PC-3 (cell line): Measurements from ENCODE around the gene KNTC1. TPM values are rescaled to one million over a fixed set of nuclear protein-coding genes. Genes with fewer than 3 reads are reported as not detected.
"Not testable (repeated sequence)": the region's sequence is repeated elsewhere in the genome, so short reads cannot be mapped to it uniquely, and the experiment has no call there.

Experiments used
- ATAC-seq: fragments of 200-7000 bp; cut with Tn5 transposase; 2 replicates; pipeline ENCODE4 v1.9.1; 2020; ENCODE audit warnings: mild to moderate bottlenecking, moderate library complexity
- BruUV-seq: library from RNA; stranded (reverse); fragments of 400-500 nt; replicated peaks from 2 replicates; lab custom pipeline; 2021; lab: Mats Ljungman, UMichigan
- CTCF ChIA-PET: fragments of 300-600 bp; sonication (Branson Sonifier 250); formaldehyde crosslinking; loops from one replicate; lab custom pipeline; 2022; ENCODE audit warnings: antibody characterized with exemption; lab: Charles Lee
- POLR2A ChIA-PET: fragments of 300-600 bp; sonication (Branson Sonifier 250); formaldehyde crosslinking; loops from one replicate; lab custom pipeline; 2022; ENCODE audit warnings: antibody characterized with exemption; ENCODE audit not compliant: unreplicated experiment; lab: Charles Lee
- DNase-seq: peaks from one replicate; pipeline ENCODE4 v3.0.0-alpha.2; 2015
- H2AFZ ChIP-seq: fragments of 300-600 bp; sonication (generic); 2 replicates; pipeline ENCODE4 v1.6.0; 2016; ENCODE audit warnings: antibody characterized with exemption, low read length
- H3F3A ChIP-seq: fragments of 300-600 bp; sonication (generic); one replicate; pipeline ENCODE4 v1.6.0; 2017; ENCODE audit warnings: antibody characterized with exemption, low read length, control low read depth, mild to moderate bottlenecking; ENCODE audit not compliant: unreplicated experiment
- H3K27ac ChIP-seq: fragments of 300-600 bp; sonication (generic); 2 replicates; pipeline ENCODE4 v1.5.1; 2016; ENCODE audit warnings: mild to moderate bottlenecking, low read length
- H3K27me3 ChIP-seq: fragments of 300-600 bp; sonication (generic); 2 replicates; pipeline ENCODE4 v1.6.1; 2016; ENCODE audit warnings: low read length, mixed read lengths
- H3K36me3 ChIP-seq: fragments of 300-600 bp; sonication (generic); 2 replicates; pipeline ENCODE4 v1.6.1; 2016; ENCODE audit warnings: low read depth, mixed run types, low read length, mixed read lengths
- H3K4me1 ChIP-seq: fragments of 300-600 bp; sonication (generic); 2 replicates; pipeline ENCODE4 v1.5.1; 2016; ENCODE audit warnings: low read length; ENCODE audit not compliant: insufficient read depth
- H3K4me2 ChIP-seq: fragments of 300-600 bp; sonication (generic); 2 replicates; pipeline ENCODE4 v1.6.0; 2016; ENCODE audit warnings: low read length
- H3K4me3 ChIP-seq: fragments of 300-600 bp; sonication (generic); 2 replicates; pipeline ENCODE4 v1.5.1; 2016; ENCODE audit warnings: mild to moderate bottlenecking, low read length, mixed read lengths
- H3K79me2 ChIP-seq: fragments of 300-600 bp; sonication (generic); 2 replicates; pipeline ENCODE4 v1.6.1; 2017; ENCODE audit warnings: low read length, mixed read lengths
- H3K9ac ChIP-seq: fragments of 300-600 bp; sonication (generic); 2 replicates; pipeline ENCODE4 v1.6.0; 2016; ENCODE audit warnings: mild to moderate bottlenecking, low read length
- H3K9me2 ChIP-seq: fragments of 300-600 bp; sonication (generic); replicated peaks from 2 replicates; pipeline ENCODE4 v1.6.1; 2016; ENCODE audit warnings: mixed run types, low read length, mixed read lengths
- H3K9me3 ChIP-seq: fragments of 300-600 bp; sonication (generic); 2 replicates; pipeline ENCODE4 v1.6.1; 2016; ENCODE audit warnings: low read length, mixed read lengths
- H4K20me1 ChIP-seq: fragments of 300-600 bp; sonication (generic); 2 replicates; pipeline ENCODE4 v1.6.1; 2016; ENCODE audit warnings: low read length, mixed read lengths
- CTCF ChIP-seq: fragments of 300-600 bp; sonication (generic); conservative IDR thresholded peaks from 2 replicates; pipeline ENCODE4 v1.5.1; 2017; ENCODE audit warnings: antibody characterized with exemption, low read depth, mild to moderate bottlenecking, low read length
- EZH2 ChIP-seq: fragments of 300-600 bp; sonication (generic); IDR thresholded peaks from one replicate; pipeline ENCODE4 v1.6.1; 2017; ENCODE audit warnings: antibody characterized with exemption, mild to moderate bottlenecking, low read length; ENCODE audit not compliant: unreplicated experiment
- EZH2phosphoT487 ChIP-seq: fragments of 300-600 bp; sonication (generic); IDR thresholded peaks from 2 replicates; pipeline ENCODE4 v1.6.1; 2018; ENCODE audit warnings: mild to moderate bottlenecking, antibody characterized with exemption, low read length, borderline replicate concordance
- intact Hi-C: fragments of 100-400 bp; cut with micrococcal nuclease; formaldehyde crosslinking; loops from 2 replicates; pipeline ENCODE4 v1.9.0; 2023
- total RNA-seq: library from RNA; depleted of rRNA; stranded (reverse); fragments of >200 nt; gene quantifications from 2 replicates; pipeline ENCODE4 v1.2.3, GENCODE V29; 2014

The KNTC1 gene
- total RNA-seq, 1 experiment from 2014 or later = 80.3 TPM

GRCh38 chr12:122584177-122584863 is 57.3 kb downstream of the KNTC1 start:
- Histone ChIP-seq H3K4me1 (peaks cover 26% of the 10 kb centered on the region), H3K36me3 (peaks cover 62% of the 10 kb centered on the region), H3K27ac (peak overlapping the region; percentile 48), H3K9me2 (no peaks in the 10 kb centered on the region), H3F3A (no peaks in the 10 kb centered on the region), H3K27me3 (no peaks in the 10 kb centered on the region), H3K4me2 (no peak overlapping the region), H4K20me1 (no peaks in the 10 kb centered on the region), H2AFZ (no peak overlapping the region), H3K79me2 (no peaks in the 10 kb centered on the region), H3K4me3 (no peak overlapping the region), H3K9me3 (no peaks in the 10 kb centered on the region), H3K9ac (no peak overlapping the region)
- ChIA-PET CTCF (interaction anchor here (0.6 to 0.7 kb wide), 3 partner anchors 16 to 54 kb away, joined by 3 to 5 read pairs (median 4); no protein-coding TSS in a partner anchor), POLR2A (no interaction called here)
- peak; percentile 48 for DNase-seq
- no TSS peak for BruUV-seq
- ATAC-seq = peak; percentile 39
- intact Hi-C loops = no loop called here
- TF ChIP-seq CTCF = no peak
- TF ChIP-seq EZH2 = no peak
- TF ChIP-seq EZH2phosphoT487 = no peak

GRCh38 chr12:122590990-122591389 is 63.9 kb downstream of the KNTC1 start:
- no peaks in the 10 kb centered on the region for H3K9me3 ChIP-seq
- TF ChIP-seq EZH2 = no peak
- no peak for TF ChIP-seq EZH2phosphoT487
- TF ChIP-seq CTCF = no peak
- ChIA-PET POLR2A (no interaction called here), CTCF (no interaction called here)
- H4K20me1 ChIP-seq = no peaks in the 10 kb centered on the region
- ATAC-seq (no peak), DNase-seq (no peak)
- no peak overlapping the region for H3K4me2 ChIP-seq
- H3K4me3 ChIP-seq = no peak overlapping the region
- no peak overlapping the region for H3K9ac ChIP-seq
- no peak overlapping the region for H2AFZ ChIP-seq
- no TSS peak for BruUV-seq
- no peaks in the 10 kb centered on the region for H3F3A ChIP-seq
- no peaks in the 10 kb centered on the region for H3K27me3 ChIP-seq
- no peak overlapping the region for H3K27ac ChIP-seq
- intact Hi-C loops = no loop called here
- H3K4me1 ChIP-seq = peaks cover 9% of the 10 kb centered on the region
- H3K36me3 ChIP-seq = peaks cover 48% of the 10 kb centered on the region
- H3K79me2 ChIP-seq = no peaks in the 10 kb centered on the region
- H3K9me2 ChIP-seq = no peaks in the 10 kb centered on the region

- H3K27ac ChIP-seq, POLR2A ChIA-PET, BruUV-seq, H3K9me3 ChIP-seq, H2AFZ ChIP-seq, H3K79me2 ChIP-seq, H3K4me1 ChIP-seq, H3K9ac ChIP-seq, H3K9me2 ChIP-seq, ATAC-seq, H3F3A ChIP-seq, intact Hi-C loops, CTCF ChIA-PET, DNase-seq, H3K4me2 ChIP-seq, H3K4me3 ChIP-seq, H3K27me3 ChIP-seq, H4K20me1 ChIP-seq: not testable (repeated sequence)
- H3K36me3 ChIP-seq = peaks cover 49% of the 10 kb centered on the region
Observed at GRCh38 chr12:122591966-122592365, 64.9 kb downstream of the KNTC1 start.

GRCh38 chr12:122592543-122592942 is 65.5 kb downstream of the KNTC1 start:
- POLR2A ChIA-PET, H2AFZ ChIP-seq, H3K9ac ChIP-seq, intact Hi-C loops, H3K27me3 ChIP-seq, ATAC-seq, H3K4me3 ChIP-seq, H3K79me2 ChIP-seq, H4K20me1 ChIP-seq, H3K27ac ChIP-seq, H3K4me1 ChIP-seq, H3K9me2 ChIP-seq, CTCF ChIA-PET, H3F3A ChIP-seq, H3K4me2 ChIP-seq, BruUV-seq, H3K9me3 ChIP-seq, DNase-seq: not testable (repeated sequence)
- peaks cover 46% of the 10 kb centered on the region for H3K36me3 ChIP-seq
